NCI-H146 treated with DMSO at 0.1 percent for 48 hours (cell line): ENCODE data around the gene USF1.
"Not testable (repeated sequence)": the region's sequence is repeated elsewhere in the genome, so short reads cannot be mapped to it uniquely, and the experiment has no call there.

ENCODE experiments used
- DNase-seq: peaks from one replicate; lab custom pipeline; 2025; ENCODE audit not compliant: unreplicated experiment; lab: John Stamatoyannopoulos, UW

USF1 gene

GRCh38 chr1:161079436-161080110, 33.8 kb upstream of the USF1 start:
- no peak for DNase-seq

DNA sequence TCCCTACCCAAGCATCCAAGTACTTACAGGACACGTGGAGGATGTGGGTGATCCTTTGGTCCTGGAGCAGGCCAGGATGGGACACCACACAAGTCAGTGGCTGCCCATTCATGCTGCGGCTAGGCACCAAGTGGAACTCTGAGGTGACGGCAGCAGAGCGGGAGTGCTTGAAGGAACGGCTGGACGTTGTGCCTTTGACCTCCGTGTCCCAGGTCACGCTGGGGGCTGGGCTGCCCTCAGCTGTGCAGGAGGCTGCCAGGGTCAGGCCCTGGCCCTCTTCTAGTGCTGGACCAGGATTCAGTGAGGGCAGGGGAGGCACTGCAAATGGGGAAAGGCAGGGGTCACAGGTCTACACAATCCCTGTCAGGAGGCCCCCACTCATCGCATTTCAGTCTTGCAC, 31.6 kb upstream of the USF1 start:
- DNase-seq, result no peak

GRCh38 chr1:161076410-161076809, 30.6 kb upstream of the USF1 start:
- DNase-seq, result no peak

DNA sequence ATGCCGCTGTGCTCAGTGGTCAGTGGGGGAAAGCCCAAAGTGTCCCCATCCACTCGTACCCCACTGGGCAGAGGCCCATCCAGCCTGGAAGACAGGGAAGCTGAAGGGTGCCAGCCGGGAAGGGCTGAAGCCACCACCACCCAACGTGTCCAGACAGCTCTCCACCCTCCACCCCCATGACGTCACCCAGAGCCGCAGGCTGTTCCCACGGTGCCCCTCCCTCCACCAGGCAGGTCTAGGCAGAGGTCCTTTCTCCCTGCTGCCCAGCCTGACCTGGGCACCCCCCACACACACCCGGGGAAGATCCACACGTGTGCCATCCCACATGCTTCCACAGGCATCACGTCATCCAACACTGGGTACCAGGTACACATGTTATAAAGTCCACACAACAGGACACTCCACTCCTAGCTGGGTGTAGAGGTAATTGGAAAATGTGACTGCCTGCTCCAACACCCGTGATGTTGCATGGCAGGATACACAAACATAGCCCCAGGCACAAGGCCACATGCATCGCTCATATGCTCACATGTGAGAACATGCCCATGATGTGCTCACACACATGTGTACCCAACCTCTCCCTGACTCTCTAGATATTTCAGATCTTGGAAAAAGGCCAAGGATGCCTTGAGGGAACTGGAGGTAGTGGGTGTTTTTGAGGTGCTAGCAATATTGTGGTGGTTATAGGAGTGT, 29.0 kb upstream of the USF1 start:
- no peak for DNase-seq

DNA sequence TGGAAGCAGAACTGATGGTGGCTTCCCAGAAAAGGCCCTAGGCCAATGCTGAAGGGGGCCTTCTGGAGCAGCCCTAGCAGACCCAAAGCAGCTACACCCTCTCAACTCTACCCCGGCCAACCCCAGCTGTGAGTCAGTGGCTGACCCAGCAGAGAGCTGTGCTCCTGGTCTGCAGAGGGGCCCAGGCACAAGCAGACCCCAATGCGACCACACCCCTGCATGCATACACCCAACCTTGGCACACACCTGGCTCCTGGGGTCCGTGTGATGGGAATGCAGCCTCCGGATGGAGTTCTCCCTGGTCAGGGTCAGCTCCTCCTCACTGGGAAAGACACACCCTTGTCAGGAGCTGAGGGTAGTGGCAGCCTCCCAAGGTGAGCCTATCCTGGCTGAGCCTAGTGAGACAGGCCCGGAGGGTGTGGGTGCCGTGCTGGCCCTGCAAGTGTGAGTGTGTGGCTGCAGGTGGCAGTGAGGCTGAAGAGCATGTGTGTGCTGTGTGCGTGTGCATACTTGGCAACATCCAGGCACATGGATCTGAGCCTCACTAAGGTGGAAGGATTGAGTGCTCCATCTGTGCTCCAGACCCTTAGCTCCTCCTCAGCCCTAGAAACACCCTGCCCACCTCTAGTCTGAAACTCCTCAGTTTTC, 27.8 kb upstream of the USF1 start:
- no peak for DNase-seq

DNA sequence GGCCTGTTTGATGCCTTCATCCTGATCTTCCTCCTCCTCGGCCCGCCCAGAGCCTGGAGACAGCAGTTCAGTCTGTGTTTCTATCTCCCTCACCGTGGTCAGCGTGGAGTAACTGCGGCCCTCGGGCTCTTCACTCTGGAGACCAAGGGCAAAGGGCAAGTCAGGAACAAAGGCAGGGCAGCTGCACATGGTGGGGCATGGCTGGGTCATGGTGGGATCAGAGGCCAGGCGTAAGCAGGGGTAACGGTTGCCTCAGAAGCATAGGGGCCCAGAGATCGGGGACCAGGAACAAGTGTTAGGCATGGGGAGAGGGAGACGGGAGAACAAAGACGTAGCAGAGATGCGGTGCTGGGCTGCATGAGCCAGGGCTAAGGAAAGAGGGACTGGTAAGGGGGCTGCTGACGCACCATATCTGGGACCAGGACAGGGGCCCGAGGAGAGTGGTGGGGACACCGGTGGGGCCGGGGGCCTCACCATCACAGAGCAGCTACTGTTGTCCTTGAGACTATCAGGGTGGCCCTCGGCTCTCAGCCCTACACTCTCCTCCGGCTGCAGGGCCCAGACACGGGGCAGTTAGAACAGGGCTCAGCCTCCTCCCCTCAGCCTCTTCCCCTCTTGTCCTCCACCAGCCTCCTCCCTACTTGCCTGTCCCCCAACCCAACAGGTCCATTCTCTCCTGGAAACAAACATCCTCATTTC, 27.1 kb upstream of the USF1 start:
- no peak for DNase-seq

GRCh38 chr1:161071886-161072371, 26.2 kb upstream of the USF1 start:
- no peak for DNase-seq

DNA sequence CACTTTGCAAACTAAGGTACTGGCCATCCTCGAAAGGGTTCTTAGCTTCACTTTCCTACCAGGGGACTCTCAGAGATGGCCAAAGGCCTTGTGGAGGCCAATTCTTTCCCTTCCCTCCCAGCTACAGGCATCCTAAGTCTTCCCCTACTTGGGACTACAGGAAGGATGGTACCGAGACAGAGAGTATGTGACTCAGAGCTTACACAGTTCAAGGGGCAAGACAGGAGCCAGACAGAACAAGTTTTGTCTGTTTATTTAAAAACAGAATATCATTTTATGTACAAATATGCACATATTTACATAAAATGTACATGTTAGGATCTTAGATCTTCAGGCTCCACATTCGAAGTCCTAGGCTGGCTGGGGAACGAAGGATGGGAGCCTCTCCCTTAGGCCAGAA, 25.0 kb upstream of the USF1 start:
- DNase-seq, result no peak

GRCh38 chr1:161069731-161070270, 24.0 kb upstream of the USF1 start, which contains the start of gene ARHGAP30:
TSS of gene ARHGAP30 (minus strand) at chr1:161069891. CDS start at chr1:161069624, 267 bp downstream.
- DNase-seq, result no peak

GRCh38 chr1:161069241-161069640, 23.5 kb upstream of the USF1 start:
- no peak for DNase-seq

DNA sequence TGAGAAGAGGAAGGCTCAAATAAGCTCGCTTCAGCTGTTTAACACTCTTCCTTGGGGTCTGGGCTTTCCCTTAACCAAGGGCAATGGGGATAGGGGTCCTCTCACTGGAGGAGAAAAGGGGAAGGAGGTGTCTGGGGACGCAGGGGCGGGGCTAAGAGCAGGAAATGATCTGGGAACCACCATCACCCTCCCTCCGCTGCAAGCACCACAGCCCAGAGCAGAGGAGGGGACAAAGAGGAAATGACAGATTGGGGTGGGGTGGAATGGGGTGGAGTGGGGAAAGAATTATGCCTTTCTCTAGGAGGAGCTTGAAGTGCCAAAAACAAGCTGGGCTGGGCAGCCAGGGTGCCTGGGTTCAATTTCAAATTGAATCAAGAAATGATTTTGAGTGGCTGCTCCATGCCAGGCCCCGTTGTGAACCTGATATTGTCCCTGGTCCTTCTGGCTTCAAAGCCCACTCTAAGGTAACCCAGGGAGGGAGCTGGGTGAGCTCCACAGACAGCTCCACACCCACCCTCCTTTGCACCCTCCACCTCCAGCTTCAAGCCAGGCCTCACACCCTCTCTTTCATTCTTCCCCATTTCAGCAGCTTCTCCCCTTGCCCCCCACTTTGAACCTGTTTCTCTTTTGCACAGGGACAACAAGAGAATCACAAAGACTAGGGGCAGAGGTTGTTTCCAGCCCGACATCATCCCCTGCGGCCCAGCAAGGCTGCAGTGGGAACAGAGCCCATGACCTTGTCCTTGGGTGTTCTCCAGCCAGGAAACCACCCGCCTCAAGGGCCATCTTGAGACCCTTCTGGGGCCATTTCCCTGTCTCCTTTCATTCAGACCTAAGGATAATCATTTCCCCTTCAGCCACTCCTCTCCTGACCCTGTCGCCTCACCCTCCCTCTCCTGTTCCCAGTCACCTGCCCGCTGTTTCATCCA, 22.8 kb upstream of the USF1 start:
- DNase-seq, result no peak

DNA sequence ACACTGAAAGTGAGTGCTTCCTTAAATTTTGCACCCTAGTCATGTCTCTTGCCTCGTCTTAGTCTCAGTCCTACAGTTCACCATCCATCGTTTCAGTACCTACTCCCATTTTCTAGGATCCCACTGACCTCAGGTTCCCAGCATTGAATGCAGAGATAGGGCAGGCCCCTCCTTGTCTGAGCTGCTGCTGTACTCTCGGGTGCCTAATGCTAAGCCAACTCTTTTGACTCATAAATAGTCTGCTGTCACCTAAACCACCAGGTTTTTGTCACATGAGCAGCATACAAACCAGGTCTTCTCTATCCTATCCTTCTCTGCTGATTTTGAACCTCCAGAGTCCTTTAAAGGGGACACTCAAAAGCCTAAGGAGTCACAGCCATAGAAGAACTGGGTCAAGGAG, 20.9 kb upstream of the USF1 start:
- no peak for DNase-seq

DNA sequence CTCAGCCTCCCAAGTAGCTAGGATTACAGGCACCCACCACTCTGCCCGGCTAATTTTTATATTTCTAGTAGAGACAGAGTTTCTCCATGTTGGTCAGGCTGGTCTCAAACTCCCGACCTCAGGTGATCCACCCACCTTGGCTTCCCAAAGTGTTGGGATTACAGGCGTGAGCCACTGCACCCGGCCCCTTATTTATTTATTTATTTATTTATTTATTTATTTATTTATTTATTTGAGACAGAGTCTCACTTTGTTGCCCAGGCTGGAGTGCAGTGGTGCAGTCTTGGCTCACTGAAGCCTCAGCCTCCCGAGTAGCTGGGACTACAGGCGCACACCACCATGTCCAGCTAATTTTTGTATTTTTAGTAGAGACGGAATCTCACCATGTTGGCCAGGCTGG, 19.9 kb upstream of the USF1 start:
- not testable (repeated sequence) for DNase-seq

DNA sequence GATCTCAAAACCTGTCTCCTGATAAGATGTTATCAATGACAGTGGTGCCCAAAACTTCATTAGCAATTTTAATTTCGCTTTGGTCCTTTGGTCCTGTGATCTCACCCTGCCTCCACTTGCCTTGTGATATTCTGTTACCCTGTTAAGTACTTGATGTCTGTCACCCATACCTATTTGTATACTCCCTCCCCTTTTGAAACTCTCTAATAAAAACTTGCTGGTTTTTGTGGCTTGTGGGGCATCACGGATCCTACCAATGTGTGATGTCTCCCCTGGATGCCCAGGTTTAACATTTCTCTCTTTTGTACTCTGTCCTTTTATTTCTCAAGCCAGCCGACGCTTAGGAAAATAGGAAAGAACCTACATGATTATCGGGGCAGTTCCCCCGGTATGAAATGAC, 18.2 kb upstream of the USF1 start:
- DNase-seq, result not testable (repeated sequence)

DNA sequence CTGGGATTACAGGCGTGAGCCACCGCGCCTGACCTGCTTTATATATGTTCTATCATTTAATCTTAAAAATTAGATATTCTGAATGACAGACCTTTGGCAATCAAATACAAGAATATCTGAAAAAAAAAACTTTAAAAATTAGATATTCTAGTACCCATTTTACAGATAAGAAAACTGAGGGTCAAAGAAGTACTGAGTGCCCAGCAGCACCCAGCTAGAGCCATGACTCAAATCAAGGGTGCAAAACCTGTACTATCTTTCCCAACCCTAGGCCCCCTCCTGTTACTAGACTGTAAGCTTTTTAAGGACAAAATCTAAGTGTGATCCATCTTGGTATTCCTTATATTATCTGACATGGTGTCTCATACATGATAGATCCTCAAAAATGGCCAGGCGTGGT, 15.6 kb upstream of the USF1 start:
- no peak for DNase-seq

GRCh38 chr1:161059293-161059692, 13.5 kb upstream of the USF1 start:
- no peak for DNase-seq

DNA sequence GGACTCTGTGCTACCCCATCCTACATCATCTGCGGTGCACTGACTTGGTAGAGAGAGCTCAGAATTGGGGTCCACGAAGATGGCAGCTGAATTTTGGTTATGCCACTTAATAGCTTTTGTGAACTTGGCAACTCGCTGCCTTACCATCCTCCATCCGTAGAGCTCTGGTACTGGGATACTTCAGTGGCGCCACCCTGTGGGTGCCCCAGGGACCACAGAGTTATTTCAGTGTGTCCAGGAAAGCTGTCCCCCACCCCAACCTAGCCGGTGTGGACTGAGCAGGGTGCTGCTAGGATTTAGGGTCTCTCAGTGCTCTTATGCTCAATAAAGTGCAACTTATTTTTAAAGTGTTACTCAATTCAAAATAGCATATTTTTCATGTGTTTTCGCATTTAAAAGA, 9.0 kb upstream of the USF1 start:
- no peak for DNase-seq

DNA sequence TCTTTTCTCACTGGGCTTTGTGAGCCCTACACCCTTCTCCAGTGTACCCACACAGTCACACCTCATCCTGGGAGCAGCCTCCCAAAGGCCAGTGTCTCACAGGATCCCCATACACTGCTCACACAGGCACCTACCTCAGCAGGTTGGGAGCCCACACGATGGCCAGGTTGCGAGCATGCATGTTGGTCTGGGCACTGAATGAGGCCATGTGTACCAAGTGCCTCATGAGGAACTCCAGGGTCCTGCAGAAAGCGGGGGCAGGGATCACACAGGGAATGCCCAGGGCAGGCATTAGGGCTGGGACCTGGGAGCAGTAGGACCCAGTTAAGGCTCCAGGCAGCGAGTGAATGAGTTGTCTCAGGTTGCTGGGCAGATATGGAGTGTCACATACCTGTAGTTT, 8.5 kb upstream of the USF1 start:
- no peak for DNase-seq

DNA sequence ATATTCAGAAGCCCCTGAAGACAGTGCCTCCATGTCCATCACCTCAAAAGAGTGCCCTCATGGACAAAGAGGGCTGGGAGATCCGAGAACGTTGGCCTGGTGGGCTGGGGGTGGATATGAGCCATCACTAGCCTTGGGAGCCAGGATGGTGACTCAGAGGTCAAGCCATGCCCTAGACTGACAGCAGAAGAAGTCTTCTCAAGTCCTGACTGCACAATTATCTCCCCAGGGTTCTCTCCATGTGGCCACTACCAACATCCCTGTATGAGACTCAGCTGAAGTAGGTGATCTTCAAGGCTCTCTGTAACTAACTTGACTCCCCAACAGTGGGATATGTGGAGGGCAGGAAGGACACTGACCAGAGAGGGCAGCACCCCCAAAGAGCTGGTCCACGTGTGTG, 7.1 kb upstream of the USF1 start:
- DNase-seq, result no peak

- DNase-seq, result no peak
These were observed 5.4 kb upstream of the USF1 start for GRCh38 chr1:161051219-161051618.
